Measurements from ENCODE around the gene KIF18B.

KIF18B gene

GRCh38 chr17:44901411-44901921, 46.1 kb downstream of the KIF18B start:
- no peak for TF ChIP-seq CTCF (IDR thresholded peaks at IDR 0.05; ENCODE audit: borderline replicate concordance, control extremely low read depth, extremely low read depth, insufficient read depth, missing control alignments)
- in situ Hi-C loops (cut with MboI; ENCODE audit: low sequenced_read_pairs, unreplicated experiment) = no loop called here
- DNase-seq (ENCODE audit: low spot score) = no peak

- in situ Hi-C loops (cut with MboI; ENCODE audit: low sequenced_read_pairs, unreplicated experiment) = no loop called here
- DNase-seq (ENCODE audit: low spot score) = no peak
Measured at GRCh38 chr17:44900894-44901293, 46.7 kb downstream of the KIF18B start.

GRCh38 chr17:44899074-44899782, 48.3 kb downstream of the KIF18B start, which contains the start of gene EFTUD2:
TSS of gene EFTUD2 (minus strand) at chr17:44899445. CDS start at chr17:44894521, 4,924 bp downstream.
- in situ Hi-C loops (cut with MboI; ENCODE audit: low sequenced_read_pairs, unreplicated experiment) = no loop called here
- DNase-seq (ENCODE audit: low spot score) = peak; percentile 95
- no peak for TF ChIP-seq CTCF (IDR thresholded peaks at IDR 0.05; ENCODE audit: borderline replicate concordance, control extremely low read depth, extremely low read depth, insufficient read depth, missing control alignments)

More at GRCh38 chr17:44900894-44901293, 46.7 kb downstream of the KIF18B start:
- TF ChIP-seq CTCF (IDR thresholded peaks at IDR 0.05; ENCODE audit: borderline replicate concordance, control extremely low read depth, extremely low read depth, insufficient read depth, missing control alignments) = no peak

GRCh38 chr17:44898768-44899073, 48.9 kb downstream of the KIF18B start:
- TF ChIP-seq CTCF (IDR thresholded peaks at IDR 0.05; ENCODE audit: borderline replicate concordance, control extremely low read depth, extremely low read depth, insufficient read depth, missing control alignments) = no peak
- peak; percentile 56 for DNase-seq (ENCODE audit: low spot score)
- in situ Hi-C loops (cut with MboI; ENCODE audit: low sequenced_read_pairs, unreplicated experiment) = no loop called here

- DNase-seq (ENCODE audit: low spot score) = no peak
- no peak for TF ChIP-seq CTCF (IDR thresholded peaks at IDR 0.05; ENCODE audit: borderline replicate concordance, control extremely low read depth, extremely low read depth, insufficient read depth, missing control alignments)
- in situ Hi-C loops (cut with MboI; ENCODE audit: low sequenced_read_pairs, unreplicated experiment) = no loop called here
Measured at GRCh38 chr17:44894642-44895041, 52.9 kb downstream of the KIF18B start.

- no peak for TF ChIP-seq CTCF (IDR thresholded peaks at IDR 0.05; ENCODE audit: borderline replicate concordance, control extremely low read depth, extremely low read depth, insufficient read depth, missing control alignments)
- DNase-seq (ENCODE audit: low spot score) = no peak
- in situ Hi-C loops (cut with MboI; ENCODE audit: low sequenced_read_pairs, unreplicated experiment) = no loop called here
Measured at GRCh38 chr17:44892250-44892649, 55.3 kb downstream of the KIF18B start.
